Measurements from ENCODE around the gene RFXANK. TPM values are rescaled to one million over a fixed set of nuclear protein-coding genes. Genes with fewer than 3 reads are reported as not detected.
A peak's percentile ranks its signal among the peaks of the same experiment; 100 is the strongest.

Gene RFXANK
- total RNA-seq, 2 experiments from 2014 or later, result 105 to 114 TPM

DNA sequence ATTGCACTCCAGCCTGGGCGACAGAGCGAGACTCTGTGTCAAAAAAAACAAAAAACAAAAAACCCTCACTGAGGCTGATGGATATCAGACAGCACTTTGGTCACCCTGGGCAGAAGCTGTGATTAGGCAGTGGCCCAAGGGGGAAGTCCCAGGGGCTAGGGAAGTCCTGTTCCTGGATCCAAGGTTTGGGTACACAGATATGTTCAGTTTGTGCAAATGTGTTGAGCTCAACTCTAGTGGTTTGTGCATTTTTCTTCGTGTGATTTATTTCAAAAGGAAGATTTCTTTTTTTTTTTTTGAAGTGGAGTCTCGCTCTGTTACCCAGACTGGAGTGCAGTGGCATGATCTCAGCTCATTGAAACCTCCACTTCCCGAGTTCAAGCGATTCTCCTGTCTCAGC is 34.2 kb upstream of the RFXANK start:
- no TSS peak for BruUV-seq (replicated peaks)
- no peaks in the 10 kb centered on the region for H3K9me2 ChIP-seq (ENCODE audit: insufficient read depth, low read length)
- no peak overlapping the region for H2AFZ ChIP-seq (ENCODE audit: low read length)
- intact Hi-C loops (cut with micrococcal nuclease; ENCODE audit: unreplicated experiment), result no loop called here
- H3K9me3 ChIP-seq (ENCODE audit: low read length), result no peaks in the 10 kb centered on the region
- peak overlapping the region; percentile 89 for H3K4me2 ChIP-seq (ENCODE audit: low read length)
- POLR2A ChIA-PET, result interaction anchor here (0.8 to 8.0 kb wide), 4 partner anchors 11 to 105 kb away, joined by 3 to 201 read pairs (median 8); partner anchors contain the start of gene MEF2B
- H3K36me3 ChIP-seq (ENCODE audit: insufficient read depth, low read length), result peaks cover 66% of the 10 kb centered on the region
- H3K4me1 ChIP-seq (ENCODE audit: insufficient read depth, low read length, poor library complexity, severe bottlenecking), result peaks cover 96% of the 10 kb centered on the region
- TF ChIP-seq, protein P1, sequence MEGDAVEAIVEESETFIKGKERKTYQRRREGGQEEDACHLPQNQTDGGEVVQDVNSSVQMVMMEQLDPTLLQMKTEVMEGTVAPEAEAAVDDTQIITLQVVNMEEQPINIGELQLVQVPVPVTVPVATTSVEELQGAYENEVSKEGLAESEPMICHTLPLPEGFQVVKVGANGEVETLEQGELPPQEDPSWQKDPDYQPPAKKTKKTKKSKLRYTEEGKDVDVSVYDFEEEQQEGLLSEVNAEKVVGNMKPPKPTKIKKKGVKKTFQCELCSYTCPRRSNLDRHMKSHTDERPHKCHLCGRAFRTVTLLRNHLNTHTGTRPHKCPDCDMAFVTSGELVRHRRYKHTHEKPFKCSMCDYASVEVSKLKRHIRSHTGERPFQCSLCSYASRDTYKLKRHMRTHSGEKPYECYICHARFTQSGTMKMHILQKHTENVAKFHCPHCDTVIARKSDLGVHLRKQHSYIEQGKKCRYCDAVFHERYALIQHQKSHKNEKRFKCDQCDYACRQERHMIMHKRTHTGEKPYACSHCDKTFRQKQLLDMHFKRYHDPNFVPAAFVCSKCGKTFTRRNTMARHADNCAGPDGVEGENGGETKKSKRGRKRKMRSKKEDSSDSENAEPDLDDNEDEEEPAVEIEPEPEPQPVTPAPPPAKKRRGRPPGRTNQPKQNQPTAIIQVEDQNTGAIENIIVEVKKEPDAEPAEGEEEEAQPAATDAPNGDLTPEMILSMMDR (conservative IDR thresholded peaks at IDR 0.05; ENCODE audit: low read length), result no peak
- TF ChIP-seq EZH2phosphoT487 (IDR thresholded peaks at IDR 0.05; ENCODE audit: borderline replicate concordance, low read depth, low read length), result no peak
- H3K27ac ChIP-seq (ENCODE audit: low read depth, low read length, poor library complexity, severe bottlenecking), result peak overlapping the region; percentile 98
- peak overlapping the region; percentile 59 for H3K4me3 ChIP-seq (ENCODE audit: low read depth, low read length, poor library complexity, severe bottlenecking)
- CTCF ChIA-PET (ENCODE audit: unreplicated experiment), result interaction anchor here (0.6 to 2.3 kb wide), 5 partner anchors 10 to 217 kb away, joined by 3 to 8 read pairs (median 3); partner anchors contain the start of gene MEF2B
- DNase-seq (ENCODE audit: low spot score), result peak; percentile 46
- H4K20me1 ChIP-seq (ENCODE audit: insufficient read depth, low read length), result no peaks in the 10 kb centered on the region
- peaks cover 78% of the 10 kb centered on the region for H3K79me2 ChIP-seq (ENCODE audit: insufficient read depth, low read depth, low read length)

DNA sequence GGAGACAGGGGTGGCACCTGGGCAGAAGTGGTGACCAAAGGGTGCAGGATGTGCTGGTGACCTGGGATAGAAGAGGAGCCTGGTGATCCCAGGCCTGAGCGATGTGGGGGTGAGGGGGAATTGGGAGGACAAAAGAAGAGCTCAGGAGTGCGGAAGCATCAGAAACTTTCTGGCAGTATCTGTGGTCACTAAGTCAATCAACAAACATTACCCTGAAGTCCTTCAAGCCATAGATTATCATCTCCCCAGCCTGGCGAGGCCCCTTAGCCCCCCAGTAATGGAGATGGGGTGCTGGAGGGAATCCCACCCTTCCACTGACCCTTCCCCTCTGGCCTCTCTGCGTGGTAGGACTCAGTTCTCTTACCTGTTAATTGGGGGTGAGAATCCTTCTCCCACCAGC is 32.5 kb upstream of the RFXANK start:
- peak overlapping the region; percentile 93 for H3K4me3 ChIP-seq (ENCODE audit: low read depth, low read length, poor library complexity, severe bottlenecking)
- H3K4me2 ChIP-seq (ENCODE audit: low read length), result peak overlapping the region; percentile 100

More for the DNA sequence above, 32.5 kb upstream of the RFXANK start:
- BruUV-seq (replicated peaks), result TSS peak; percentile 15
- H3K27ac ChIP-seq (ENCODE audit: low read depth, low read length, poor library complexity, severe bottlenecking), result peak overlapping the region; percentile 98
- no peak overlapping the region for H2AFZ ChIP-seq (ENCODE audit: low read length)
- H3K9me2 ChIP-seq (ENCODE audit: insufficient read depth, low read length), result no peaks in the 10 kb centered on the region
- H3K36me3 ChIP-seq (ENCODE audit: insufficient read depth, low read length), result peaks cover 68% of the 10 kb centered on the region
- CTCF ChIA-PET (ENCODE audit: unreplicated experiment), result interaction anchor here (0.6 to 1.6 kb wide), 2 partner anchors 15 to 843 kb away, joined by 3 to 5 read pairs; no protein-coding TSS in a partner anchor
- H3K79me2 ChIP-seq (ENCODE audit: insufficient read depth, low read depth, low read length), result peaks cover 78% of the 10 kb centered on the region
- no peak for DNase-seq (ENCODE audit: low spot score)
- intact Hi-C loops (cut with micrococcal nuclease; ENCODE audit: unreplicated experiment), result no loop called here
- no peaks in the 10 kb centered on the region for H3K9me3 ChIP-seq (ENCODE audit: low read length)
- H4K20me1 ChIP-seq (ENCODE audit: insufficient read depth, low read length), result no peaks in the 10 kb centered on the region
- TF ChIP-seq EZH2phosphoT487 (IDR thresholded peaks at IDR 0.05; ENCODE audit: borderline replicate concordance, low read depth, low read length), result no peak
- TF ChIP-seq, protein P1 (conservative IDR thresholded peaks at IDR 0.05; ENCODE audit: low read length), result no peak
- H3K4me1 ChIP-seq (ENCODE audit: insufficient read depth, low read length, poor library complexity, severe bottlenecking), result peaks cover 96% of the 10 kb centered on the region
- POLR2A ChIA-PET, result interaction anchor here (0.9 to 8.0 kb wide), 2 partner anchors 10 to 15 kb away, joined by 4 to 201 read pairs; partner anchors contain the start of gene MEF2B
